Liver (tissue), 9 donors: ENCODE data around the gene RAD51B. TPM values are rescaled to one million over a fixed set of nuclear protein-coding genes. Genes with fewer than 3 reads are reported as not detected.

Experiments
- DNase-seq: peaks from one replicate; pipeline ENCODE4 v3.0.0-alpha.2; 2017; ENCODE audit warnings: low spot score
- H3K27ac ChIP-seq, 2 donors: one replicate each; pipeline ENCODE4 v1.7.0; 2013; ENCODE audit warnings: inconsistent platforms in 2 of 2, low read length in 2 of 2, control low read depth in 1 of 2, low read depth in 1 of 2, mild to moderate bottlenecking in 1 of 2
- H3K27me3 ChIP-seq, 4 donors: one replicate each; pipeline versions ENCODE4 v1.6.1 to v1.7.0; 2013; ENCODE audit warnings: low read length in 3 of 4, inconsistent platforms in 1 of 4, mild to moderate bottlenecking in 1 of 4, moderate library complexity in 1 of 4; ENCODE audit not compliant: control insufficient read depth in 4 of 4, insufficient read depth in 4 of 4
- H3K36me3 ChIP-seq, 4 donors: one replicate each; pipeline versions ENCODE4 v1.6.1 to v1.7.0; 2013; ENCODE audit warnings: low read length in 3 of 4, mild to moderate bottlenecking in 3 of 4, low read depth in 1 of 4, moderate library complexity in 1 of 4; ENCODE audit not compliant: control insufficient read depth in 4 of 4, insufficient read depth in 3 of 4
- H3K4me1 ChIP-seq, 4 donors: one replicate each; pipeline versions ENCODE4 v1.6.1 to v1.7.0; 2013; ENCODE audit warnings: low read length in 3 of 4, mild to moderate bottlenecking in 3 of 4, moderate library complexity in 1 of 4; ENCODE audit not compliant: control insufficient read depth in 4 of 4, insufficient read depth in 4 of 4
- H3K4me3 ChIP-seq, 3 donors: one replicate each; pipeline versions ENCODE4 v1.6.1 to v1.7.0; 2013; ENCODE audit warnings: low read length in 3 of 3, control low read depth in 1 of 3, low read depth in 1 of 3, mild to moderate bottlenecking in 1 of 3
- H3K9ac ChIP-seq, 2 donors: one replicate each; pipeline ENCODE4 v1.7.0; 2013; ENCODE audit warnings: low read length in 2 of 2, mild to moderate bottlenecking in 2 of 2, moderate library complexity in 2 of 2, control low read depth in 1 of 2, low read depth in 1 of 2
- H3K9me3 ChIP-seq, 4 donors: one replicate each; pipeline versions ENCODE4 v1.6.1 to v1.7.0; 2013; ENCODE audit warnings: low read length in 3 of 4; ENCODE audit not compliant: control insufficient read depth in 4 of 4
- EGR1 ChIP-seq, 2 donors: IDR thresholded peaks; 2 replicates each; pipeline ENCODE4 v1.6.1; 2016 to 2018; ENCODE audit warnings: antibody characterized with exemption in 2 of 2, low read depth in 2 of 2
- FOXA1 ChIP-seq: IDR thresholded peaks from 2 replicates; pipeline ENCODE4 v1.6.1; 2016; ENCODE audit warnings: antibody characterized with exemption
- FOXA2 ChIP-seq: IDR thresholded peaks from 2 replicates; pipeline ENCODE4 v1.6.1; 2016; ENCODE audit warnings: antibody characterized with exemption
- GABPA ChIP-seq, 2 donors: IDR thresholded peaks in 1 of 2; conservative IDR thresholded peaks in 1 of 2; 2 replicates each; pipeline ENCODE4 v1.6.1; 2016; ENCODE audit warnings: antibody characterized with exemption in 2 of 2, mild to moderate bottlenecking in 1 of 2, moderate library complexity in 1 of 2
- HNF4A ChIP-seq, 2 donors: conservative IDR thresholded peaks; 2 replicates each; pipeline ENCODE4 v1.6.1; 2016; ENCODE audit warnings: antibody characterized with exemption in 2 of 2, mild to moderate bottlenecking in 2 of 2
- HNF4G ChIP-seq: IDR thresholded peaks from 2 replicates; pipeline ENCODE4 v1.6.1; 2016; ENCODE audit warnings: antibody characterized with exemption
- JUND ChIP-seq, 2 donors: IDR thresholded peaks; 2 replicates each; pipeline ENCODE4 v1.6.1; 2016; ENCODE audit warnings: antibody characterized with exemption in 2 of 2
- NR2F2 ChIP-seq: IDR thresholded peaks from 2 replicates; pipeline ENCODE4 v1.6.1; 2016; ENCODE audit warnings: antibody characterized with exemption
- RAD21 ChIP-seq, 2 donors: IDR thresholded peaks; 2 replicates each; pipeline ENCODE4 v1.6.1; 2016; ENCODE audit warnings: antibody characterized with exemption in 2 of 2, mild to moderate bottlenecking in 2 of 2
- RXRA ChIP-seq, 2 donors: IDR thresholded peaks; 2 replicates each; pipeline ENCODE4 v1.6.1; 2017 to 2018; ENCODE audit warnings: antibody characterized with exemption in 2 of 2, mild to moderate bottlenecking in 1 of 2
- SP1 ChIP-seq: IDR thresholded peaks from 2 replicates; pipeline ENCODE4 v1.6.1; 2018; ENCODE audit warnings: antibody characterized with exemption, mild to moderate bottlenecking
- TAF1 ChIP-seq: conservative IDR thresholded peaks from 2 replicates; pipeline ENCODE4 v1.6.1; 2016; ENCODE audit warnings: antibody characterized with exemption, mild to moderate bottlenecking
- YY1 ChIP-seq: IDR thresholded peaks from 2 replicates; pipeline ENCODE4 v1.6.1; 2016; ENCODE audit warnings: antibody characterized with exemption, mild to moderate bottlenecking
- WGBS: extraction: QIAGEN DNeasy Blood & Tissue Kit; methylation state at CpG from one replicate; pipeline ENCODE4 v1.1.7; 2013; 5-methylcytosine and 5-hydroxymethylcytosine counted together
- polyA plus RNA-seq, 2 donors: library from polyadenylated mRNA; stranded (reverse) in 1 of 2; unstranded in 1 of 2; fragments of 200-250 nt in 1 of 2; fragments of >200 nt in 1 of 2; fragmentation: Nextera tagmentation in 1 of 2; extraction: Ambion mirVana in 1 of 2; gene quantifications; one replicate each; pipeline versions ENCODE4 v1.2.1 to v1.2.3, GENCODE V29; 2013 to 2015
- total RNA-seq, 2 donors: library from RNA; depleted of rRNA; stranded (reverse); fragments of >200 nt; gene quantifications; one replicate each; pipeline ENCODE4 v1.2.3, GENCODE V29; 2014
- TF ChIP-seq, protein P1 (sequence below): IDR thresholded peaks from 2 replicates; pipeline ENCODE4 v1.6.1; 2016; ENCODE audit warnings: antibody characterized with exemption
- TF ChIP-seq, protein P2 (sequence below): IDR thresholded peaks from 2 replicates; pipeline ENCODE4 v1.6.1; 2016; ENCODE audit warnings: antibody characterized with exemption
- TF ChIP-seq, protein P3 (sequence below): IDR thresholded peaks from 2 replicates; pipeline ENCODE4 v1.6.1; 2016; ENCODE audit warnings: antibody characterized with exemption, mild to moderate bottlenecking
- TF ChIP-seq, protein P4 (sequence below): fragments of 150-350 bp; IDR thresholded peaks from 2 replicates; pipeline ENCODE4 v1.5.1; 2017; ENCODE audit warnings: improper control_type of control experiment, low read depth, low read length; ENCODE audit not compliant: missing input control
- TF ChIP-seq, protein P5 (sequence below): IDR thresholded peaks from 2 replicates; pipeline ENCODE4 v1.6.1; 2016; ENCODE audit warnings: antibody characterized with exemption
- donor health status: healthy.
- donor health status: healthy.
- donor health status: healthy.
- donor health status: healthy.
- donor health status: healthy.

Gene RAD51B
- total and polyA plus RNA-seq, 4 donors: 0.81 to 12.9 (median 2.4) TPM

DNA sequence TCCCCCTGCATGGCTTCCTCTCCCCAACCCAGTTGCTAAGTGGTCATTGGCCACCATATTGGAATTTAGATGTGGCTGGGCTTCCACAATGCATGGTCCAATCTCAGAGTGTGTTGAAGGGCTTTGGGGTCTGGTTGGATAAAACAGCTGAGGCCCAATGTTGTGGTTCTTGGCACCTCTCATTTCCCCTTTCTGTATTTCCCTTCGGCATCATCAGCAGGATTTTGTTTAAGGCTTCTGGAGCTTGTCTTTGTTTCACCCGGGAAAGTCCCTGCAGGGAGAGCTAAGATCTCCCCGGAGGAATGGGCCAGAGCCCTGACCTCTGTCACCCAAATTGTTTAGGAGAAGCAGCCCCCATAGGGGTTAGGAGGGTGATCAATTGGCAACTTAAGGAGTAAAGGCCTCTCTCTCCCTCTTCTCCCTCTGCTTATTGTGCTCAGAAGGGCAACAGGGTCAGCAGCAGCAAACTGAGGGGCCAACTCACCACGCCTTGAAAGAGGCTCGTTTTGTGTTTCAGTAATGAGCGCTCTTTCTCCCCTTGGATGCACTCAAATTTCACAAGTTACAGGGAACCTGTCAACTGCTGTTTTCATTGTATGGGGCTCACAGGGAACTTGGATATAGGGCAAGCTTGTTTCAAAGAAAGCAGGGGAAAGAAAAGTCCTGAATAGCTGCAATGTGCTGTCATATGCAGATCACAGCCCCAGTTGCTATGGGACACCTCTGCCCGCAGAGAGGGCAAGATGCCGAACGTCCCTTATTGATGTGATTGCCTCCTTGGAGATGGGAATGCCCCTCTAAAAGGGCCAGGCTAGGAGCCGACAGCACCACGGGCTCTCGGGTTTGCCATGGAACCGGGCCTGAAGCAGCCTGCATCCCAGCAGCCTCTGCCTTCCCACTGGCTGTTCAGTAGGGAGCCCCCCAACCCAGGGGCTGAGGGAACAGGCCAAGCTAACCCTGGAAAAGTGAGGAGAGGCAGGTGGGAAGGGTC, 749.6 kb downstream of the RAD51B start:
- DNase-seq: no peak
- H3K9ac ChIP-seq: peak overlapping the region in 1 of 2 donors; percentile 50
- WGBS: 86% methylated on average over 13 of the region's 13 CpGs
- peak overlapping the region; percentile 67 to 91 for H3K27ac ChIP-seq
- H3K36me3 ChIP-seq: no peaks in the 10 kb centered on the region
- TF ChIP-seq, protein P1, sequence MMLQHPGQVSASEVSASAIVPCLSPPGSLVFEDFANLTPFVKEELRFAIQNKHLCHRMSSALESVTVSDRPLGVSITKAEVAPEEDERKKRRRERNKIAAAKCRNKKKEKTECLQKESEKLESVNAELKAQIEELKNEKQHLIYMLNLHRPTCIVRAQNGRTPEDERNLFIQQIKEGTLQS: no peak
- TF ChIP-seq, protein P2, sequence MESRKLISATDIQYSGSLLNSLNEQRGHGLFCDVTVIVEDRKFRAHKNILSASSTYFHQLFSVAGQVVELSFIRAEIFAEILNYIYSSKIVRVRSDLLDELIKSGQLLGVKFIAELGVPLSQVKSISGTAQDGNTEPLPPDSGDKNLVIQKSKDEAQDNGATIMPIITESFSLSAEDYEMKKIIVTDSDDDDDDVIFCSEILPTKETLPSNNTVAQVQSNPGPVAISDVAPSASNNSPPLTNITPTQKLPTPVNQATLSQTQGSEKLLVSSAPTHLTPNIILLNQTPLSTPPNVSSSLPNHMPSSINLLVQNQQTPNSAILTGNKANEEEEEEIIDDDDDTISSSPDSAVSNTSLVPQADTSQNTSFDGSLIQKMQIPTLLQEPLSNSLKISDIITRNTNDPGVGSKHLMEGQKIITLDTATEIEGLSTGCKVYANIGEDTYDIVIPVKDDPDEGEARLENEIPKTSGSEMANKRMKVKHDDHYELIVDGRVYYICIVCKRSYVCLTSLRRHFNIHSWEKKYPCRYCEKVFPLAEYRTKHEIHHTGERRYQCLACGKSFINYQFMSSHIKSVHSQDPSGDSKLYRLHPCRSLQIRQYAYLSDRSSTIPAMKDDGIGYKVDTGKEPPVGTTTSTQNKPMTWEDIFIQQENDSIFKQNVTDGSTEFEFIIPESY: no peak
- TF ChIP-seq RAD21 (IDR thresholded peaks at IDR 0.05): peak in 1 of 2 donors; percentile 3
- no peaks in the 10 kb centered on the region for H3K9me3 ChIP-seq
- H3K4me3 ChIP-seq: no peak overlapping the region
- H3K27me3 ChIP-seq: no peaks in the 10 kb centered on the region
- H3K4me1 ChIP-seq: peaks cover 25 to 54% (median 36%) of the 10 kb centered on the region in 4 donors

DNA sequence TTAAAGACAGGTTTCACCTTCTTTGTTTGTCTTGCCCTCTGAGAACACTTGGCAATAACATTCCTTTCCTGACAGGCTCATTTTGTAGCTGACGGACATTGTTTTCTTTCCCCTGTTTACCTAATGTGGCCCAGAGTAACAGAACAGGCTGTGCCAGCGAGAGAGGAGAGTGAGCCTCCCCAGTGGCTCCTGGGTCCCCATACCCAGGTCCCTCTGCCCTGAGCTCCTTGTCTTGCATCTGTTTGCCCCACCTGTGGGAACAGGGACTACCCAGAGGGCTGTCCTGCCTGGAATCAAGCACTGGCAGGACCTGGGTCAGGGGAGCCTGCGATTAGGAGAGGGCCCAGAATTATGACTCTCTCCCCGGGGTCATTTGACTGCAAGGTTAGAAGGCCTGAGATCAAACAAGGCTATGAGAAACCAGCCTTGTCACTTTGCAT, 750.4 kb downstream of the RAD51B start:
- Histone ChIP-seq H3K36me3 (no peaks in the 10 kb centered on the region), H3K4me3 (no peak overlapping the region), H3K9me3 (no peaks in the 10 kb centered on the region), H3K27ac (peak overlapping the region; percentile 67 to 91), H3K27me3 (no peaks in the 10 kb centered on the region), H3K4me1 (peaks cover 19 to 48% (median 33%) of the 10 kb centered on the region in 4 donors), H3K9ac (peak overlapping the region in 1 of 2 donors; percentile 52)
- no peak for TF ChIP-seq HNF4G
- TF ChIP-seq FOXA2: peak; percentile 96
- TF ChIP-seq YY1: peak; percentile 94
- TF ChIP-seq, protein P3, sequence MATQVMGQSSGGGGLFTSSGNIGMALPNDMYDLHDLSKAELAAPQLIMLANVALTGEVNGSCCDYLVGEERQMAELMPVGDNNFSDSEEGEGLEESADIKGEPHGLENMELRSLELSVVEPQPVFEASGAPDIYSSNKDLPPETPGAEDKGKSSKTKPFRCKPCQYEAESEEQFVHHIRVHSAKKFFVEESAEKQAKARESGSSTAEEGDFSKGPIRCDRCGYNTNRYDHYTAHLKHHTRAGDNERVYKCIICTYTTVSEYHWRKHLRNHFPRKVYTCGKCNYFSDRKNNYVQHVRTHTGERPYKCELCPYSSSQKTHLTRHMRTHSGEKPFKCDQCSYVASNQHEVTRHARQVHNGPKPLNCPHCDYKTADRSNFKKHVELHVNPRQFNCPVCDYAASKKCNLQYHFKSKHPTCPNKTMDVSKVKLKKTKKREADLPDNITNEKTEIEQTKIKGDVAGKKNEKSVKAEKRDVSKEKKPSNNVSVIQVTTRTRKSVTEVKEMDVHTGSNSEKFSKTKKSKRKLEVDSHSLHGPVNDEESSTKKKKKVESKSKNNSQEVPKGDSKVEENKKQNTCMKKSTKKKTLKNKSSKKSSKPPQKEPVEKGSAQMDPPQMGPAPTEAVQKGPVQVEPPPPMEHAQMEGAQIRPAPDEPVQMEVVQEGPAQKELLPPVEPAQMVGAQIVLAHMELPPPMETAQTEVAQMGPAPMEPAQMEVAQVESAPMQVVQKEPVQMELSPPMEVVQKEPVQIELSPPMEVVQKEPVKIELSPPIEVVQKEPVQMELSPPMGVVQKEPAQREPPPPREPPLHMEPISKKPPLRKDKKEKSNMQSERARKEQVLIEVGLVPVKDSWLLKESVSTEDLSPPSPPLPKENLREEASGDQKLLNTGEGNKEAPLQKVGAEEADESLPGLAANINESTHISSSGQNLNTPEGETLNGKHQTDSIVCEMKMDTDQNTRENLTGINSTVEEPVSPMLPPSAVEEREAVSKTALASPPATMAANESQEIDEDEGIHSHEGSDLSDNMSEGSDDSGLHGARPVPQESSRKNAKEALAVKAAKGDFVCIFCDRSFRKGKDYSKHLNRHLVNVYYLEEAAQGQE: peak; percentile 80
- peak; percentile 88 for TF ChIP-seq SP1
- peak; percentile 48 to 68 for TF ChIP-seq RAD21 (IDR thresholded peaks at IDR 0.05)
- TF ChIP-seq NR2F2: peak; percentile 26
- TF ChIP-seq, protein P4, sequence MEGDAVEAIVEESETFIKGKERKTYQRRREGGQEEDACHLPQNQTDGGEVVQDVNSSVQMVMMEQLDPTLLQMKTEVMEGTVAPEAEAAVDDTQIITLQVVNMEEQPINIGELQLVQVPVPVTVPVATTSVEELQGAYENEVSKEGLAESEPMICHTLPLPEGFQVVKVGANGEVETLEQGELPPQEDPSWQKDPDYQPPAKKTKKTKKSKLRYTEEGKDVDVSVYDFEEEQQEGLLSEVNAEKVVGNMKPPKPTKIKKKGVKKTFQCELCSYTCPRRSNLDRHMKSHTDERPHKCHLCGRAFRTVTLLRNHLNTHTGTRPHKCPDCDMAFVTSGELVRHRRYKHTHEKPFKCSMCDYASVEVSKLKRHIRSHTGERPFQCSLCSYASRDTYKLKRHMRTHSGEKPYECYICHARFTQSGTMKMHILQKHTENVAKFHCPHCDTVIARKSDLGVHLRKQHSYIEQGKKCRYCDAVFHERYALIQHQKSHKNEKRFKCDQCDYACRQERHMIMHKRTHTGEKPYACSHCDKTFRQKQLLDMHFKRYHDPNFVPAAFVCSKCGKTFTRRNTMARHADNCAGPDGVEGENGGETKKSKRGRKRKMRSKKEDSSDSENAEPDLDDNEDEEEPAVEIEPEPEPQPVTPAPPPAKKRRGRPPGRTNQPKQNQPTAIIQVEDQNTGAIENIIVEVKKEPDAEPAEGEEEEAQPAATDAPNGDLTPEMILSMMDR: no peak
- TF ChIP-seq, protein P5, sequence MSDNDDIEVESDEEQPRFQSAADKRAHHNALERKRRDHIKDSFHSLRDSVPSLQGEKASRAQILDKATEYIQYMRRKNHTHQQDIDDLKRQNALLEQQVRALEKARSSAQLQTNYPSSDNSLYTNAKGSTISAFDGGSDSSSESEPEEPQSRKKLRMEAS: peak; percentile 79
- peak; percentile 75 to 87 for TF ChIP-seq RXRA (IDR thresholded peaks at IDR 0.05)
- no peak for TF ChIP-seq GABPA (IDR thresholded peaks at IDR 0.05 in 1 of 2, conservative IDR thresholded peaks at IDR 0.05 in 1 of 2)
- no peak for TF ChIP-seq TAF1
- peak in 1 of 2 donors; percentile 79 for TF ChIP-seq JUND (IDR thresholded peaks at IDR 0.05)
- TF ChIP-seq, protein P1: no peak
- TF ChIP-seq FOXA1: peak; percentile 91
- TF ChIP-seq HNF4A (conservative IDR thresholded peaks at IDR 0.05): peak; percentile 52 to 67
- TF ChIP-seq EGR1 (IDR thresholded peaks at IDR 0.05; ENCODE audit: low read depth in 2 of 2): no peak
- TF ChIP-seq, protein P2: peak; percentile 47
- 37% methylated on average over 4 of the region's 4 CpGs for WGBS
- no peak for DNase-seq
